Endothelial cell of umbilical vein (primary cell): ENCODE results near the gene SNX24. TPM values are rescaled to one million over a fixed set of nuclear protein-coding genes. Genes with fewer than 3 reads are reported as not detected.

ENCODE experiments used
- BruUV-seq: library from RNA; stranded (reverse); fragments of 400-500 nt; replicated peaks from 2 replicates; lab custom pipeline; 2021; lab: Mats Ljungman, UMichigan
- CTCF ChIA-PET: fragments of 300-600, 350-600 bp; sonication (Branson Sonifier 250); formaldehyde crosslinking; loops from one replicate; lab custom pipeline; 2021; ENCODE audit warnings: antibody characterized with exemption, inconsistent platforms; lab: Charles Lee
- POLR2A ChIA-PET: fragments of 300-600, 350-600 bp; sonication (Branson Sonifier 250); formaldehyde crosslinking; loops from one replicate; lab custom pipeline; 2021; ENCODE audit warnings: antibody characterized with exemption, inconsistent platforms; lab: Charles Lee
- DNase-seq: peaks from one replicate; pipeline ENCODE4 v3.0.0-alpha.2; 2011; ENCODE audit warnings: low read depth, low spot score
- FAIRE-seq: peaks from 2 replicates; lab custom pipeline; 2011; peaks lifted over from hg19 to GRCh38; lab: Jason Lieb, UNC
- H2AFZ ChIP-seq: 2 replicates; pipeline ENCODE4 v1.6.0; 2012; ENCODE audit warnings: low read depth, low read length, control low read depth, inconsistent platforms
- H3K27ac ChIP-seq: 2 replicates; pipeline ENCODE4 v1.5.1; 2011; ENCODE audit warnings: low read depth, mild to moderate bottlenecking, control low read depth, low read length, moderate library complexity; ENCODE audit not compliant: insufficient read depth
- H3K27me3 ChIP-seq, 2 experiments: 2 replicates each; pipeline versions ENCODE4 v1.6.0 to v1.6.1; 2011; ENCODE audit warnings: low read length in 2 of 2, mixed read lengths in 1 of 2; ENCODE audit not compliant: control insufficient read depth in 2 of 2, insufficient read depth in 2 of 2
- H3K36me3 ChIP-seq, 2 experiments: 2 replicates in 1 of 2; 3 replicates in 1 of 2; pipeline ENCODE4 v1.5.1; 2011; ENCODE audit warnings: low read length in 2 of 2, mild to moderate bottlenecking in 1 of 2, moderate library complexity in 1 of 2; ENCODE audit not compliant: control insufficient read depth in 2 of 2, insufficient read depth in 2 of 2; ENCODE audit errors: extremely low read depth in 1 of 2
- H3K4me1 ChIP-seq: 3 replicates; pipeline ENCODE4 v1.5.1; 2011; ENCODE audit warnings: mild to moderate bottlenecking, low read length; ENCODE audit not compliant: control insufficient read depth, insufficient read depth; ENCODE audit errors: extremely low read depth
- H3K4me2 ChIP-seq: 2 replicates; pipeline ENCODE4 v1.6.1; 2011; ENCODE audit warnings: low read length, control low read depth, mixed read lengths; ENCODE audit not compliant: insufficient read depth
- H3K4me3 ChIP-seq, 3 experiments: fragments of 200-600 bp in 1 of 3; sonication (generic), shearing (Covaris generic) in 1 of 3; replicated peaks in 1 of 3; 2 replicates each; pipeline ENCODE4 v1.5.1; 2011 to 2016; ENCODE audit warnings: control low read depth in 3 of 3, low read length in 3 of 3, mild to moderate bottlenecking in 2 of 3, inconsistent platforms in 1 of 3, low read depth in 1 of 3, moderate library complexity in 1 of 3; ENCODE audit not compliant: insufficient read depth in 1 of 3
- H3K79me2 ChIP-seq: 2 replicates; pipeline ENCODE4 v1.6.0; 2012; ENCODE audit warnings: low read length, inconsistent platforms; ENCODE audit not compliant: control insufficient read depth, insufficient read depth
- H3K9ac ChIP-seq: replicated peaks from 2 replicates; pipeline ENCODE3; 2011; ENCODE audit warnings: low read length, control low read depth; ENCODE audit not compliant: insufficient read depth; ENCODE audit errors: extremely low read depth
- H3K9me1 ChIP-seq: replicated peaks from 3 replicates; pipeline ENCODE4 v1.6.0; 2011; ENCODE audit warnings: mild to moderate bottlenecking, low read length; ENCODE audit not compliant: control insufficient read depth, insufficient read depth; ENCODE audit errors: extremely low read depth
- H3K9me3 ChIP-seq: replicated peaks from 2 replicates; pipeline ENCODE4 v1.5.1; 2012; ENCODE audit warnings: low read length, inconsistent platforms; ENCODE audit not compliant: control insufficient read depth, insufficient read depth
- H4K20me1 ChIP-seq: replicated peaks from 2 replicates; pipeline ENCODE3; 2011; ENCODE audit warnings: mild to moderate bottlenecking, low read length; ENCODE audit not compliant: control insufficient read depth, insufficient read depth; ENCODE audit errors: extremely low read depth
- CTCF ChIP-seq, 2 donors: IDR thresholded peaks; 1 replicate in 1 of 2; 2 replicates in 1 of 2; pipeline ENCODE4 v1.5.1; 2011; ENCODE audit warnings: low read length in 2 of 2, mild to moderate bottlenecking in 2 of 2, moderate library complexity in 2 of 2, control low read depth in 1 of 2, inconsistent platforms in 1 of 2, low read depth in 1 of 2; ENCODE audit not compliant: insufficient read depth in 1 of 2; ENCODE audit errors: extremely low read depth in 1 of 2
- EZH2 ChIP-seq: IDR thresholded peaks from 2 replicates; pipeline ENCODE4 v1.6.1; 2012; ENCODE audit warnings: borderline replicate concordance, low read depth, mild to moderate bottlenecking, moderate library complexity, low read length, inconsistent platforms; ENCODE audit not compliant: severe bottlenecking
- FOS ChIP-seq: IDR thresholded peaks from 2 replicates; pipeline ENCODE4 v1.6.1; 2011; ENCODE audit warnings: mild to moderate bottlenecking, low read length, moderate library complexity, borderline replicate concordance; ENCODE audit not compliant: insufficient read depth
- GATA2 ChIP-seq: IDR thresholded peaks from 2 replicates; pipeline ENCODE4 v1.7.0; 2011; ENCODE audit warnings: low read depth, mild to moderate bottlenecking, moderate library complexity, mixed read lengths, low read length; ENCODE audit not compliant: insufficient read length, insufficient read depth
- JUN ChIP-seq: IDR thresholded peaks from 2 replicates; pipeline ENCODE4 v1.6.1; 2011; ENCODE audit warnings: borderline replicate concordance, low read depth; ENCODE audit not compliant: insufficient read length, insufficient read depth
- MAX ChIP-seq: IDR thresholded peaks from 2 replicates; pipeline ENCODE4 v1.6.1; 2011; ENCODE audit not compliant: insufficient read depth, insufficient read length
- MYC ChIP-seq: IDR thresholded peaks from one replicate; pipeline ENCODE4 v1.6.1; 2011; ENCODE audit warnings: mild to moderate bottlenecking, low read depth, low read length
- POLR2A ChIP-seq: IDR thresholded peaks from 2 replicates; pipeline ENCODE4 v1.6.1; 2012; ENCODE audit warnings: low read depth, mild to moderate bottlenecking, control low read depth, low read length
- POLR2AphosphoS5 ChIP-seq: IDR thresholded peaks from 2 replicates; pipeline ENCODE4 v1.6.1; 2012; ENCODE audit warnings: low read depth, mild to moderate bottlenecking, control low read depth, low read length, moderate library complexity; ENCODE audit not compliant: insufficient read depth
- dilution Hi-C: fragments of 300-500 bp; cut with MboI; formaldehyde crosslinking; loops from one replicate; pipeline ENCODE4 v1.15.0; 2019; ENCODE audit warnings: low sequenced_read_pairs; ENCODE audit not compliant: extremely low pct_ligation_motif_present
- intact Hi-C: fragments of 100-400 bp; cut with micrococcal nuclease; formaldehyde crosslinking; loops from one replicate; pipeline ENCODE4 v1.10.0; 2022
- polyA plus RNA-seq, 4 experiments: library from polyadenylated mRNA; depleted of rRNA in 3 of 4; stranded (reverse) in 3 of 4; unstranded in 1 of 4; fragments of >200 nt; gene quantifications; 2 replicates each; pipeline versions ENCODE4 v1.2.1 to v1.2.3, GENCODE V29; 2011 to 2012; ENCODE audit warnings: missing spikeins in 1 of 4
- total RNA-seq: library from RNA; stranded (reverse); gene quantifications from 2 replicates; pipeline ENCODE4 v1.2.3, GENCODE V29; 2021

Gene SNX24
- total and polyA plus RNA-seq, 2 donors (not counting 3 experiments of a cell fraction or from before 2014, with no cell fraction given), result 2.9 to 14.9 TPM

- TF ChIP-seq JUN, result no peak
- TF ChIP-seq GATA2, result no peak
- TF ChIP-seq POLR2AphosphoS5, result no peak
- no peak for TF ChIP-seq MAX
- TF ChIP-seq CTCF (IDR thresholded peaks at IDR 0.05; ENCODE audit: extremely low read depth in 1 of 2, insufficient read depth in 1 of 2, low read depth in 1 of 2, low read length in 2 of 2), result no peak
- Histone ChIP-seq H4K20me1 (no peaks in the 10 kb centered on the region), H3K9me3 (no peaks in the 10 kb centered on the region), H3K4me3 (no peak overlapping the region), H3K9ac (no peak overlapping the region), H3K27me3 (peaks cover 0 to 3% of the 10 kb centered on the region in 2 experiments), H3K4me2 (no peak overlapping the region), H2AFZ (no peak overlapping the region), H3K9me1 (no peaks in the 10 kb centered on the region), H3K36me3 (no peaks in the 10 kb centered on the region), H3K4me1 (no peaks in the 10 kb centered on the region), H3K27ac (no peak overlapping the region), H3K79me2 (no peaks in the 10 kb centered on the region)
- ChIA-PET CTCF (no interaction called here), POLR2A (no interaction called here)
- FAIRE-seq, result no peak
- intact Hi-C loops (no loop called here), dilution Hi-C loops (no loop called here)
- no peak for DNase-seq
- no TSS peak for BruUV-seq
These were observed 200.8 kb downstream of the SNX24 start for GRCh38 chr5:123046222-123046621.

- Histone ChIP-seq H3K79me2 (no peaks in the 10 kb centered on the region), H4K20me1 (no peaks in the 10 kb centered on the region), H3K9ac (no peak overlapping the region), H3K36me3 (no peaks in the 10 kb centered on the region), H3K4me3 (no peak overlapping the region), H3K9me3 (no peaks in the 10 kb centered on the region), H3K9me1 (no peaks in the 10 kb centered on the region), H2AFZ (no peak overlapping the region), H3K27me3 (peaks cover 0 to 5% of the 10 kb centered on the region in 2 experiments), H3K4me1 (no peaks in the 10 kb centered on the region), H3K4me2 (no peak overlapping the region), H3K27ac (no peak overlapping the region)
- ChIA-PET POLR2A (no interaction called here), CTCF (interaction anchor here (1.3 kb wide), 1 partner anchor 11 kb away, joined by 3 read pairs; no protein-coding TSS in a partner anchor)
- dilution Hi-C loops (no loop called here), intact Hi-C loops (no loop called here)
- no peak for DNase-seq
- BruUV-seq, result no TSS peak
- TF ChIP-seq CTCF (IDR thresholded peaks at IDR 0.05; ENCODE audit: extremely low read depth in 1 of 2, insufficient read depth in 1 of 2, low read depth in 1 of 2, low read length in 2 of 2) (no peak), POLR2AphosphoS5 (no peak), JUN (no peak), POLR2A (no peak), MYC (no peak), GATA2 (no peak), FOS (no peak), MAX (no peak), EZH2 (no peak)
- no peak for FAIRE-seq
These were observed 202.3 kb downstream of the SNX24 start for GRCh38 chr5:123047706-123048105.
